ENCODE measurements around the gene PCSK6.
A peak's percentile ranks its signal among the peaks of the same experiment; 100 is the strongest.

The PCSK6 gene

GRCh38 chr15:101349047-101349951 lies 140.2 kb downstream of the PCSK6 start:
- DNase-seq, result no peak

GRCh38 chr15:101348643-101349042 lies 140.9 kb downstream of the PCSK6 start:
- DNase-seq, result no peak

GRCh38 chr15:101348015-101348414 lies 141.5 kb downstream of the PCSK6 start:
- DNase-seq, result no peak

- DNase-seq, result no peak
Measured at GRCh38 chr15:101347454-101347853, 142.1 kb downstream of the PCSK6 start.

- DNase-seq, result no peak
Measured at GRCh38 chr15:101346928-101347327, 142.6 kb downstream of the PCSK6 start.

GRCh38 chr15:101342056-101342455 lies 147.5 kb downstream of the PCSK6 start:
- no peak for DNase-seq

GRCh38 chr15:101338502-101339057 lies 150.9 kb downstream of the PCSK6 start:
- DNase-seq, result no peak

- no peak for DNase-seq
Measured at GRCh38 chr15:101337976-101338375, 151.5 kb downstream of the PCSK6 start.

- peak; percentile 24 for DNase-seq
Measured at GRCh38 chr15:101333907-101334789, 155.4 kb downstream of the PCSK6 start.

- no peak for DNase-seq
Measured at GRCh38 chr15:101332061-101332467, 157.4 kb downstream of the PCSK6 start.

- DNase-seq, result no peak
Measured at GRCh38 chr15:101329867-101330380, 159.6 kb downstream of the PCSK6 start.

GRCh38 chr15:101329309-101329863 lies 160.1 kb downstream of the PCSK6 start:
- no peak for DNase-seq

GRCh38 chr15:101328001-101328400 lies 161.5 kb downstream of the PCSK6 start:
- no peak for DNase-seq

- DNase-seq, result no peak
Measured at GRCh38 chr15:101327147-101327740, 162.3 kb downstream of the PCSK6 start.

- DNase-seq, result no peak
Measured at GRCh38 chr15:101326462-101327146, 162.9 kb downstream of the PCSK6 start.

GRCh38 chr15:101326026-101326315 lies 163.5 kb downstream of the PCSK6 start:
- no peak for DNase-seq

GRCh38 chr15:101325263-101326025 lies 164.1 kb downstream of the PCSK6 start:
- no peak for DNase-seq

- DNase-seq, result no peak
Measured at GRCh38 chr15:101324524-101325177, 164.9 kb downstream of the PCSK6 start.

- no peak for DNase-seq
Measured at GRCh38 chr15:101323793-101324523, 165.5 kb downstream of the PCSK6 start.

All from stimulated activated CD4-positive, alpha-beta T cell treated with anti-CD3 and anti-CD28 coated beads, Interleukin-12 subunit alpha, Interleukin-12 subunit beta, amount 100 ng/mL, for 4 hours (primary cell).